SU-DHL-6 (cell line): ENCODE measurements around the gene TDP1.

Experiments used
- H2AFZ ChIP-seq: fragments of 200-600 bp; sonication (generic); 2 replicates; pipeline ENCODE4 v1.6.1; 2014; ENCODE audit warnings: low read depth, mild to moderate bottlenecking, moderate library complexity, mixed read lengths, antibody characterized with exemption, low read length; ENCODE audit not compliant: severe bottlenecking
- H3F3A ChIP-seq: fragments of 200-600 bp; shearing (Covaris generic); 2 replicates; pipeline ENCODE4 v1.6.0; 2016; ENCODE audit warnings: antibody characterized with exemption, mild to moderate bottlenecking; ENCODE audit not compliant: insufficient read depth
- H3K27ac ChIP-seq: fragments of 200-600 bp; sonication (generic); 2 replicates; pipeline ENCODE4 v1.5.1; 2016; ENCODE audit warnings: low read depth, mild to moderate bottlenecking, low read length, moderate library complexity, mixed read lengths
- H3K27me3 ChIP-seq: fragments of 200-600 bp; sonication (generic), shearing (Covaris generic); 2 replicates; pipeline ENCODE4 v1.6.0; 2014; ENCODE audit warnings: mild to moderate bottlenecking, low read length
- H3K36me3 ChIP-seq: fragments of 200-600 bp; sonication (generic); 2 replicates; pipeline ENCODE4 v1.6.1; 2014; ENCODE audit warnings: mild to moderate bottlenecking, low read length, mixed read lengths
- H3K4me2 ChIP-seq: fragments of 300-600, 200-600 bp; shearing (Covaris generic), sonication (generic); 2 replicates; pipeline ENCODE4 v1.6.0; 2014; ENCODE audit warnings: low read length, low read depth, mild to moderate bottlenecking; ENCODE audit not compliant: poor library complexity, severe bottlenecking
- H3K4me3 ChIP-seq: fragments of 200-600 bp; sonication (generic); 2 replicates; pipeline ENCODE4 v1.5.1; 2014; ENCODE audit warnings: antibody characterized with exemption, low read length, mild to moderate bottlenecking, mixed read lengths; ENCODE audit not compliant: insufficient read depth, poor library complexity, severe bottlenecking
- H3K79me2 ChIP-seq: fragments of 200-600 bp; sonication (generic); 2 replicates; pipeline ENCODE4 v1.6.1; 2014; ENCODE audit warnings: mild to moderate bottlenecking, low read length, moderate library complexity; ENCODE audit not compliant: insufficient read depth
- H3K9ac ChIP-seq: fragments of 200-600 bp; sonication (generic); 2 replicates; pipeline ENCODE4 v1.7.0; 2014; ENCODE audit warnings: mild to moderate bottlenecking, low read length
- H3K9me2 ChIP-seq: fragments of 200-600 bp; sonication (generic); replicated peaks from 2 replicates; pipeline ENCODE4 v1.6.1; 2014; ENCODE audit warnings: low read length; ENCODE audit not compliant: insufficient read depth
- H3K9me3 ChIP-seq: fragments of 200-600 bp; sonication (generic); 2 replicates; pipeline ENCODE4 v1.6.1; 2014; ENCODE audit warnings: low read length, mixed read lengths; ENCODE audit not compliant: insufficient read depth
- H4K20me1 ChIP-seq: fragments of 200-600 bp; sonication (generic); 2 replicates; pipeline ENCODE4 v1.6.1; 2014; ENCODE audit warnings: low read depth, mild to moderate bottlenecking, antibody characterized with exemption, low read length, moderate library complexity, mixed read lengths
- CTCF ChIP-seq: fragments of 200-600 bp; sonication (generic); IDR thresholded peaks from one replicate; pipeline ENCODE4 v1.5.1; 2017; ENCODE audit warnings: antibody characterized with exemption, mild to moderate bottlenecking, low read length, moderate library complexity; ENCODE audit not compliant: insufficient read depth, poor library complexity, severe bottlenecking
- EZH2phosphoT487 ChIP-seq: fragments of 200-600 bp; sonication (generic), shearing (Covaris generic); conservative IDR thresholded peaks from 2 replicates; pipeline ENCODE4 v1.6.1; 2018; ENCODE audit warnings: mild to moderate bottlenecking, antibody characterized with exemption, low read length, moderate library complexity, mixed read lengths

Gene TDP1

GRCh38 chr14:90039253-90040010 is 83.7 kb downstream of the TDP1 start:
- TF ChIP-seq EZH2phosphoT487, result no peak
- TF ChIP-seq CTCF, result no peak
- Histone ChIP-seq H3K9me2 (no peaks in the 10 kb centered on the region), H3K9me3 (no peaks in the 10 kb centered on the region), H3K4me3 (no peak overlapping the region), H4K20me1 (no peaks in the 10 kb centered on the region), H3K27me3 (no peaks in the 10 kb centered on the region), H3K36me3 (peaks cover 12% of the 10 kb centered on the region; the same call in 1 of the 2 replicates), H3K4me2 (no peak overlapping the region), H3K79me2 (no peaks in the 10 kb centered on the region), H3K9ac (no peak overlapping the region), H3K27ac (no peak overlapping the region), H3F3A (no peaks in the 10 kb centered on the region), H2AFZ (no peak overlapping the region)

GRCh38 chr14:90040411-90040810 is 84.7 kb downstream of the TDP1 start:
- Histone ChIP-seq H2AFZ (no peak overlapping the region), H3K9me2 (no peaks in the 10 kb centered on the region), H3F3A (no peaks in the 10 kb centered on the region), H3K9ac (no peak overlapping the region), H3K4me3 (no peak overlapping the region), H3K79me2 (no peaks in the 10 kb centered on the region), H3K27ac (no peak overlapping the region), H3K9me3 (no peaks in the 10 kb centered on the region), H3K36me3 (peaks cover 12% of the 10 kb centered on the region; the same call in 1 of the 2 replicates), H4K20me1 (no peaks in the 10 kb centered on the region), H3K27me3 (no peaks in the 10 kb centered on the region), H3K4me2 (no peak overlapping the region)
- TF ChIP-seq CTCF, result no peak
- no peak for TF ChIP-seq EZH2phosphoT487

GRCh38 chr14:90042496-90043252 is 86.9 kb downstream of the TDP1 start:
- no peaks in the 10 kb centered on the region for H4K20me1 ChIP-seq
- H3K27me3 ChIP-seq, result no peaks in the 10 kb centered on the region
- H2AFZ ChIP-seq, result no peak overlapping the region
- no peaks in the 10 kb centered on the region for H3F3A ChIP-seq
- no peaks in the 10 kb centered on the region for H3K79me2 ChIP-seq
- H3K4me3 ChIP-seq, result no peak overlapping the region
- no peak overlapping the region for H3K4me2 ChIP-seq
- H3K9me2 ChIP-seq, result no peaks in the 10 kb centered on the region
- H3K36me3 ChIP-seq, result peaks cover 5% of the 10 kb centered on the region; the same call in 1 of the 2 replicates
- no peak overlapping the region for H3K27ac ChIP-seq
- no peaks in the 10 kb centered on the region for H3K9me3 ChIP-seq
- H3K9ac ChIP-seq, result no peak overlapping the region
- TF ChIP-seq CTCF (no peak), EZH2phosphoT487 (no peak)
